CD8-positive, alpha-beta memory T cell (primary cell): ENCODE results near the gene HNF4A. TPM values are rescaled to one million over a fixed set of nuclear protein-coding genes. Genes with fewer than 3 reads are reported as not detected.

Source experiments
- CTCF ChIA-PET: fragments of 350-600 bp; sonication (Branson Sonifier 250); formaldehyde crosslinking; loops from one replicate; lab custom pipeline; 2021; ENCODE audit warnings: antibody characterized with exemption; lab: Charles Lee
- POLR2A ChIA-PET: fragments of 350-600 bp; sonication (Branson Sonifier 250); formaldehyde crosslinking; loops from one replicate; lab custom pipeline; 2021; ENCODE audit warnings: antibody characterized with exemption; lab: Charles Lee
- DNase-seq, 5 donors: peaks; one replicate each; pipeline versions ENCODE4 v3.0.0 to v3.0.0-alpha.2; 2020 to 2022; ENCODE audit warnings: mixed read lengths in 1 of 5
- H3K27ac ChIP-seq: one replicate; pipeline ENCODE4 v1.7.0; 2013; ENCODE audit warnings: low read depth, mild to moderate bottlenecking, low read length, moderate library complexity
- H3K27me3 ChIP-seq: 2 replicates; pipeline ENCODE4 v1.7.0; 2013; ENCODE audit warnings: low read length, mild to moderate bottlenecking; ENCODE audit not compliant: insufficient read depth, poor library complexity, severe bottlenecking
- H3K36me3 ChIP-seq: 2 replicates; pipeline ENCODE4 v1.7.0; 2013; ENCODE audit warnings: mild to moderate bottlenecking, low read length, moderate library complexity; ENCODE audit not compliant: insufficient read depth
- H3K4me1 ChIP-seq: 2 replicates; pipeline ENCODE4 v1.7.0; 2013; ENCODE audit warnings: mild to moderate bottlenecking, low read length, moderate library complexity; ENCODE audit not compliant: insufficient read depth
- H3K4me3 ChIP-seq: 2 replicates; pipeline ENCODE4 v1.7.0; 2013; ENCODE audit warnings: mild to moderate bottlenecking, low read length
- H3K9me3 ChIP-seq: 2 replicates; pipeline ENCODE4 v1.7.0; 2013; ENCODE audit warnings: mild to moderate bottlenecking, low read length
- H3K27ac Mint-ChIP-seq, 8 donors: one replicate each; pipeline ENCODE4 v1.8.0; 2020 to 2021; ENCODE audit warnings: mixed read lengths in 8 of 8, mild to moderate bottlenecking in 6 of 8, inconsistent platforms in 3 of 8, moderate library complexity in 3 of 8
- H3K27me3 Mint-ChIP-seq, 2 donors: one replicate each; pipeline ENCODE4 v1.8.0; 2020 to 2021; ENCODE audit warnings: mixed read lengths in 2 of 2, mild to moderate bottlenecking in 1 of 2, moderate library complexity in 1 of 2
- H3K36me3 Mint-ChIP-seq, 3 donors: one replicate each; pipeline ENCODE4 v1.8.0; 2020 to 2021; ENCODE audit warnings: mixed read lengths in 3 of 3, inconsistent platforms in 1 of 3, mild to moderate bottlenecking in 1 of 3
- H3K4me1 Mint-ChIP-seq, 3 donors: one replicate each; pipeline ENCODE4 v1.8.0; 2020 to 2021; ENCODE audit warnings: mixed read lengths in 3 of 3, inconsistent platforms in 1 of 3, mild to moderate bottlenecking in 1 of 3
- H3K4me3 Mint-ChIP-seq, 7 donors: one replicate each; pipeline ENCODE4 v1.8.0; 2020 to 2021; ENCODE audit warnings: mixed read lengths in 7 of 7, mild to moderate bottlenecking in 6 of 7, moderate library complexity in 4 of 7, inconsistent platforms in 2 of 7
- H3K9me3 Mint-ChIP-seq, 5 donors: one replicate each; pipeline ENCODE4 v1.8.0; 2020 to 2022; ENCODE audit warnings: mixed read lengths in 5 of 5, mild to moderate bottlenecking in 3 of 5, moderate library complexity in 2 of 5, inconsistent platforms in 1 of 5
- polyA plus RNA-seq: library from polyadenylated mRNA; unstranded; fragments of 300-500 nt; fragmentation: Illumina TruSeq; gene quantifications from one replicate; pipeline ENCODE4 v1.2.3, GENCODE V29; 2021
- total RNA-seq, 2 experiments: library from RNA; stranded (reverse); gene quantifications; one replicate each; pipeline ENCODE4 v1.2.3, GENCODE V29; 2021

Gene HNF4A
- total and polyA plus RNA-seq, 3 experiments from 2014 or later: not detected

GRCh38 chr20:44430270-44431065 is 75.0 kb downstream of the HNF4A start:
- Histone ChIP-seq H3K4me1 (no peaks in the 10 kb centered on the region), H3K9me3 (no peaks in the 10 kb centered on the region), H3K27ac (no peak overlapping the region), H3K36me3 (no peaks in the 10 kb centered on the region), H3K4me3 (no peak overlapping the region), H3K27me3 (no peaks in the 10 kb centered on the region)
- no peaks in the 10 kb centered on the region for H3K4me1 Mint-ChIP-seq
- no peaks in the 10 kb centered on the region for H3K36me3 Mint-ChIP-seq
- H3K4me3 Mint-ChIP-seq: no peak overlapping the region
- H3K27me3 Mint-ChIP-seq: peaks cover 0 to 7% of the 10 kb centered on the region in 2 donors
- peak overlapping the region in 1 of 8 donors; percentile 70 for H3K27ac Mint-ChIP-seq
- no peak for DNase-seq
- no peaks in the 10 kb centered on the region for H3K9me3 Mint-ChIP-seq
- ChIA-PET CTCF (no interaction called here), POLR2A (no interaction called here)

GRCh38 chr20:44431118-44431501 is 75.6 kb downstream of the HNF4A start:
- H3K27me3 Mint-ChIP-seq: peaks cover 0 to 7% of the 10 kb centered on the region in 2 donors
- Histone ChIP-seq H3K4me1 (no peaks in the 10 kb centered on the region), H3K27me3 (no peaks in the 10 kb centered on the region), H3K27ac (no peak overlapping the region), H3K9me3 (no peaks in the 10 kb centered on the region), H3K4me3 (no peak overlapping the region), H3K36me3 (no peaks in the 10 kb centered on the region)
- no peaks in the 10 kb centered on the region for H3K36me3 Mint-ChIP-seq
- POLR2A ChIA-PET: no interaction called here
- CTCF ChIA-PET: no interaction called here
- H3K4me3 Mint-ChIP-seq: no peak overlapping the region
- no peak for DNase-seq
- peak overlapping the region in 1 of 8 donors; percentile 70 for H3K27ac Mint-ChIP-seq
- H3K4me1 Mint-ChIP-seq: no peaks in the 10 kb centered on the region
- H3K9me3 Mint-ChIP-seq: no peaks in the 10 kb centered on the region

- POLR2A ChIA-PET: no interaction called here
- H3K27me3 ChIP-seq: no peaks in the 10 kb centered on the region
- Mint-ChIP-seq H3K36me3 (no peaks in the 10 kb centered on the region), H3K4me1 (no peaks in the 10 kb centered on the region), H3K9me3 (no peaks in the 10 kb centered on the region), H3K27me3 (peaks cover 0 to 6% of the 10 kb centered on the region in 2 donors), H3K4me3 (no peak overlapping the region), H3K27ac (no peak overlapping the region)
- DNase-seq: no peak
- H3K4me1 ChIP-seq: no peaks in the 10 kb centered on the region
- no peak overlapping the region for H3K4me3 ChIP-seq
- H3K27ac ChIP-seq: no peak overlapping the region
- CTCF ChIA-PET: no interaction called here
- no peaks in the 10 kb centered on the region for H3K36me3 ChIP-seq
- no peaks in the 10 kb centered on the region for H3K9me3 ChIP-seq
Measured at GRCh38 chr20:44431502-44432234, 76.2 kb downstream of the HNF4A start.

- Histone ChIP-seq H3K4me3 (no peak overlapping the region), H3K27me3 (no peaks in the 10 kb centered on the region), H3K4me1 (no peaks in the 10 kb centered on the region), H3K36me3 (no peaks in the 10 kb centered on the region), H3K27ac (no peak overlapping the region), H3K9me3 (no peaks in the 10 kb centered on the region)
- no peaks in the 10 kb centered on the region for H3K4me1 Mint-ChIP-seq
- H3K9me3 Mint-ChIP-seq: no peaks in the 10 kb centered on the region
- no peak overlapping the region for H3K4me3 Mint-ChIP-seq
- POLR2A ChIA-PET: no interaction called here
- CTCF ChIA-PET: no interaction called here
- H3K36me3 Mint-ChIP-seq: no peaks in the 10 kb centered on the region
- no peak for DNase-seq
- H3K27ac Mint-ChIP-seq: peak overlapping the region in 1 of 8 donors; percentile 84
- H3K27me3 Mint-ChIP-seq: peaks cover 0 to 4% of the 10 kb centered on the region in 2 donors
Measured at GRCh38 chr20:44432618-44433577, 77.4 kb downstream of the HNF4A start.

GRCh38 chr20:44433751-44434538 is 78.4 kb downstream of the HNF4A start:
- H3K36me3 Mint-ChIP-seq: no peaks in the 10 kb centered on the region
- no peak overlapping the region for H3K27ac Mint-ChIP-seq
- no peak overlapping the region for H3K27ac ChIP-seq
- no peaks in the 10 kb centered on the region for H3K36me3 ChIP-seq
- ChIA-PET POLR2A (no interaction called here), CTCF (no interaction called here)
- no peak overlapping the region for H3K4me3 ChIP-seq
- DNase-seq: no peak
- no peak overlapping the region for H3K4me3 Mint-ChIP-seq
- H3K27me3 ChIP-seq: no peaks in the 10 kb centered on the region
- H3K4me1 Mint-ChIP-seq: no peaks in the 10 kb centered on the region
- H3K4me1 ChIP-seq: no peaks in the 10 kb centered on the region
- H3K9me3 Mint-ChIP-seq: no peaks in the 10 kb centered on the region
- H3K9me3 ChIP-seq: no peaks in the 10 kb centered on the region
- H3K27me3 Mint-ChIP-seq: peaks cover 0 to 5% of the 10 kb centered on the region in 2 donors

GRCh38 chr20:44435630-44436335 is 80.3 kb downstream of the HNF4A start:
- Histone ChIP-seq H3K36me3 (no peaks in the 10 kb centered on the region), H3K27ac (no peak overlapping the region), H3K27me3 (no peaks in the 10 kb centered on the region), H3K4me3 (no peak overlapping the region), H3K4me1 (no peaks in the 10 kb centered on the region), H3K9me3 (no peaks in the 10 kb centered on the region)
- H3K9me3 Mint-ChIP-seq: no peaks in the 10 kb centered on the region
- H3K27me3 Mint-ChIP-seq: peaks cover 0 to 19% of the 10 kb centered on the region in 2 donors
- H3K4me3 Mint-ChIP-seq: no peak overlapping the region
- no peaks in the 10 kb centered on the region for H3K36me3 Mint-ChIP-seq
- CTCF ChIA-PET: no interaction called here
- no peak for DNase-seq
- POLR2A ChIA-PET: no interaction called here
- no peaks in the 10 kb centered on the region for H3K4me1 Mint-ChIP-seq
- H3K27ac Mint-ChIP-seq: no peak overlapping the region

- Histone ChIP-seq H3K27ac (no peak overlapping the region), H3K27me3 (no peaks in the 10 kb centered on the region), H3K36me3 (no peaks in the 10 kb centered on the region), H3K4me3 (no peak overlapping the region), H3K9me3 (no peaks in the 10 kb centered on the region), H3K4me1 (no peaks in the 10 kb centered on the region)
- Mint-ChIP-seq H3K27ac (no peak overlapping the region), H3K4me3 (no peak overlapping the region), H3K27me3 (peaks cover 2 to 24% of the 10 kb centered on the region in 2 donors), H3K4me1 (no peaks in the 10 kb centered on the region), H3K36me3 (no peaks in the 10 kb centered on the region), H3K9me3 (no peaks in the 10 kb centered on the region)
- CTCF ChIA-PET: no interaction called here
- POLR2A ChIA-PET: no interaction called here
- no peak for DNase-seq
Measured at GRCh38 chr20:44436393-44436792, 80.9 kb downstream of the HNF4A start.
